ENCODE data around the gene KDM7A. TPM values are rescaled to one million over a fixed set of nuclear protein-coding genes. Genes with fewer than 3 reads are reported as not detected.

The KDM7A gene
- total and polyA plus RNA-seq, 9 of the 15 experiments (the other 6 are each of a cell fraction or from before 2014, with no cell fraction given), result 0.90 to 8.4 (median 7.0) TPM

DNA sequence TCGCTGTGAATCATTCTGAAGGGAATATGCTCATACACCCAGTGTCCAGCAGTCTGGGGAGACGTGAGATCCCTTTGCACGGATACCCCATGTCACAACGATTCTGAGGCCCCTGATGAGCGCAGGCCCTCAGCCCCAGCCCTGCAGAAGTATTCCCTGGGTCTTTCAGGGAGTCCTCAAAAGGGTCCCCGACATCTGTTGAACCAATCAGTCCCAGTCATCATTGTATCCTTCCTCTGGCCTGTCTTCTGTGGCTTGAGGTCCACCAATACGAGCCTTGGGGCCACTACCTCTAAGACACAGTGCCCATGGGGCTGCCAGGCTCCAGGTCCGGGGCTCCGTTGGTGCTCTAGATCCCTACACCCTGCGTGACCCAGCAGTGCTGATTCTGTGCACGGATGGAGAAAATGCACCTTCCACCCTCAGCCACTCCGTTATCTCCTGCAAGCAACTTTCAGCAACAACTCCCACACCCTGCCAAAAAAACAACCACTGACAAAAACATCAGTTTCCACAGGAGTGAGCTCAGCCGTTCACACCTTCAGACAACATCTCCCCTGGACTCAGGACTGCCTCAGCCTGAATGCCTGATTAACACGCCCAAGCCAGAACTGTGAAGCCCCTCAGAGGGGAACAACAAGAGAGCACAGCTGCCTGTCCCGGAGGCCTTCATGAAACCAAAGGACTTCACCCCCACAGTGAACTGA lies 46.9 kb upstream of the KDM7A start (continued):
- TF ChIP-seq, protein P1, sequence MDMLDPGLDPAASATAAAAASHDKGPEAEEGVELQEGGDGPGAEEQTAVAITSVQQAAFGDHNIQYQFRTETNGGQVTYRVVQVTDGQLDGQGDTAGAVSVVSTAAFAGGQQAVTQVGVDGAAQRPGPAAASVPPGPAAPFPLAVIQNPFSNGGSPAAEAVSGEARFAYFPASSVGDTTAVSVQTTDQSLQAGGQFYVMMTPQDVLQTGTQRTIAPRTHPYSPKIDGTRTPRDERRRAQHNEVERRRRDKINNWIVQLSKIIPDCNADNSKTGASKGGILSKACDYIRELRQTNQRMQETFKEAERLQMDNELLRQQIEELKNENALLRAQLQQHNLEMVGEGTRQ (CRISPR knock-in tag; IDR thresholded peaks at IDR 0.05), result 0 out of 2 replicates have a peak, but pooled peaks have one; percentile 4
- TF ChIP-seq FOXK2 (conservative IDR thresholded peaks at IDR 0.05 in 1 of 2, IDR thresholded peaks at IDR 0.05 in 1 of 2; ENCODE audit: low read depth in 2 of 2), result peak; percentile 60 to 75; a peak in 3 of 4 replicates

DNA sequence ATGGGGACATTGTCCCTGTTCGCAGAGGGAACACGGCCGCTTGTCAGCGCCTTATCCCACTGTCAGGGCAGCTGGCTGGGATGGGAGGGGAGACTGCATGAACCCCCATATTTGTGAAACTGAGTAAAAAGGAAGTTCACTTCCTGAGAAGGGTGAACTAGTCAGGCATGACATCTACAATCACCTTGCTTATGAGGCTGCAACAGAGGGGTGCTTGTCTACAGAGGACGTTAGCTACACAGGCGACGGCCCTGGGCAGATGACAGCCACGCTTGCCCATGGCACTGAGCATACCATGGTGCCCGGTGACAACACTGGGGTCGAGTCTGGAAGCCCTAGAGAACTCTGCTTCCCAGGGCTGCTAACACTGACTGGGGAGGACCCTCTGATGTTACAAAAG lies 46.0 kb upstream of the KDM7A start:
- no peak overlapping the region for H3K4me3 ChIP-seq
- H3K4me2 ChIP-seq (ENCODE audit: insufficient read depth, low read length), result no peak overlapping the region
- ChIA-PET POLR2A (interaction anchor here (0.6 kb wide), 1 partner anchor 67 kb away, joined by 3 read pairs; no protein-coding TSS in a partner anchor), CTCF (ENCODE audit: low intra/inter-chr PET ratio) (no interaction called here)
- no peak for DNase-seq (ENCODE audit: extremely low read depth in 1 of 4, low spot score in 3 of 4)
- 75% methylated on average over 10 of the region's 10 CpGs for WGBS (ENCODE audit: insufficient coverage, low coverage, missing lambda C conversion rate)
- TF ChIP-seq, protein P2, sequence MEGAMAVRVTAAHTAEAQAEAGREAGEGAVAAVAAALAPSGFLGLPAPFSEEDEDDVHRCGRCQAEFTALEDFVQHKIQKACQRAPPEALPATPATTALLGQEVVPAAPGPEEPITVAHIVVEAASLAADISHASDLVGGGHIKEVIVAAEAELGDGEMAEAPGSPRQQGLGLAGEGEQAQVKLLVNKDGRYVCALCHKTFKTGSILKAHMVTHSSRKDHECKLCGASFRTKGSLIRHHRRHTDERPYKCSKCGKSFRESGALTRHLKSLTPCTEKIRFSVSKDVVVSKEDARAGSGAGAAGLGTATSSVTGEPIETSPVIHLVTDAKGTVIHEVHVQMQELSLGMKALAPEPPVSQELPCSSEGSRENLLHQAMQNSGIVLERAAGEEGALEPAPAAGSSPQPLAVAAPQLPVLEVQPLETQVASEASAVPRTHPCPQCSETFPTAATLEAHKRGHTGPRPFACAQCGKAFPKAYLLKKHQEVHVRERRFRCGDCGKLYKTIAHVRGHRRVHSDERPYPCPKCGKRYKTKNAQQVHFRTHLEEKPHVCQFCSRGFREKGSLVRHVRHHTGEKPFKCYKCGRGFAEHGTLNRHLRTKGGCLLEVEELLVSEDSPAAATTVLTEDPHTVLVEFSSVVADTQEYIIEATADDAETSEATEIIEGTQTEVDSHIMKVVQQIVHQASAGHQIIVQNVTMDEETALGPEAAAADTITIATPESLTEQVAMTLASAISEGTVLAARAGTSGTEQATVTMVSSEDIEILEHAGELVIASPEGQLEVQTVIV (CRISPR knock-in tag; IDR thresholded peaks at IDR 0.05; ENCODE audit: borderline replicate concordance), result no peak
- 0 out of 2 replicates have a peak overlapping the region, but pooled peaks have one; percentile 14 for H2AFZ ChIP-seq (ENCODE audit: low read depth, low read length)
- H3K79me2 ChIP-seq (ENCODE audit: control insufficient read depth, insufficient read depth, low read length), result no peaks in the 10 kb centered on the region
- no peak for ATAC-seq
- H3K9me3 ChIP-seq (replicated peaks; ENCODE audit: control insufficient read depth, insufficient read depth, low read depth, low read length), result peaks cover 3% of the 10 kb centered on the region; the same call in 1 of the 2 replicates
- no peak overlapping the region for H3K9ac ChIP-seq (ENCODE audit: insufficient read depth in 1 of 2, low read depth in 2 of 2, low read length in 2 of 2)
- intact Hi-C loops (cut with micrococcal nuclease), result no loop called here
- no peaks in the 10 kb centered on the region for H4K20me1 ChIP-seq (replicated peaks; ENCODE audit: control insufficient read depth, insufficient read depth, low read length)
- no TSS peak for BruUV-seq (replicated peaks)
- H3K4me1 ChIP-seq (replicated peaks in 1 of 2; ENCODE audit: control insufficient read depth in 2 of 2, insufficient read depth in 2 of 2, low read length in 2 of 2), result peaks cover 17% of the 10 kb centered on the region in 2 experiments; a peak in 4 of 5 replicates
- in situ Hi-C loops (cut with MboI), result no loop called here
- H3K27ac ChIP-seq (ENCODE audit: extremely low read depth, low read depth, low read length), result no peak overlapping the region
- H3K27me3 ChIP-seq (ENCODE audit: control insufficient read depth in 2 of 2, insufficient read depth in 2 of 2, low read length in 2 of 2), result no peaks in the 10 kb centered on the region
- no peak for FAIRE-seq
- no peaks in the 10 kb centered on the region for H3K36me3 ChIP-seq (ENCODE audit: control insufficient read depth, insufficient read depth, low read length)
- H3K9me1 ChIP-seq (ENCODE audit: control insufficient read depth, insufficient read depth, low read length), result no peaks in the 10 kb centered on the region

Data from K562 (cell line).